Peyer's patch (tissue), 4 donors: ENCODE measurements around the gene JADE3.

Experiments
- POLR2A ChIP-seq, 2 donors: fragments of 450-650 bp; IDR thresholded peaks; one replicate each; pipeline ENCODE4 v1.5.1; 2017; ENCODE audit warnings: antibody characterized with exemption in 2 of 2, mild to moderate bottlenecking in 2 of 2, moderate library complexity in 2 of 2
- TF ChIP-seq, protein P1 (sequence below), 6 experiments: fragments of 450-650 bp in 4 of 6; fragments of 200-600 bp in 2 of 6; sonication (generic) in 1 of 6; IDR thresholded peaks; one replicate each; pipeline ENCODE4 v1.5.1; 2017 to 2019; ENCODE audit warnings: antibody characterized with exemption in 6 of 6, mild to moderate bottlenecking in 3 of 6, moderate library complexity in 1 of 6

DNA sequence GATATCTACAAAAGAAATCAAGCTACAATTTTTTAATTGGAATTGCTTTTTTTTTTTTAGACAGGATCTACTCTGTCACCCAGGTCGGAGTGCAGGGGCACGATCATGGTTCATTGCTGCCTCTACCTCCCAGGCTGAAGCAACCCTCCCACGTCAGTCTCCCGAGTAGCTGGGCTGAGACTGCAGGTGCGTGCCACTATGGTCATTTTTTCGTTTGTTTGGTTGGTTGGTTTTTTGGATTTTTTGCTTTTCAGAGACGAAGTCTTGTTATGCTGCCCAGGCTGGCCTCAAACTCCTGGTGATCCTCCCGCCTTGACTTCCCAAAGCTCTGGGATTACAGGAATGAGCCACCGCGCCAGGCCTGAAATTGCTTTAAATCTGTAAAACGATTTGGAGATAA lies 181.6 kb downstream of the JADE3 start:
- TF ChIP-seq POLR2A (IDR thresholded peaks at IDR 0.05): no peak
- TF ChIP-seq, protein P1, sequence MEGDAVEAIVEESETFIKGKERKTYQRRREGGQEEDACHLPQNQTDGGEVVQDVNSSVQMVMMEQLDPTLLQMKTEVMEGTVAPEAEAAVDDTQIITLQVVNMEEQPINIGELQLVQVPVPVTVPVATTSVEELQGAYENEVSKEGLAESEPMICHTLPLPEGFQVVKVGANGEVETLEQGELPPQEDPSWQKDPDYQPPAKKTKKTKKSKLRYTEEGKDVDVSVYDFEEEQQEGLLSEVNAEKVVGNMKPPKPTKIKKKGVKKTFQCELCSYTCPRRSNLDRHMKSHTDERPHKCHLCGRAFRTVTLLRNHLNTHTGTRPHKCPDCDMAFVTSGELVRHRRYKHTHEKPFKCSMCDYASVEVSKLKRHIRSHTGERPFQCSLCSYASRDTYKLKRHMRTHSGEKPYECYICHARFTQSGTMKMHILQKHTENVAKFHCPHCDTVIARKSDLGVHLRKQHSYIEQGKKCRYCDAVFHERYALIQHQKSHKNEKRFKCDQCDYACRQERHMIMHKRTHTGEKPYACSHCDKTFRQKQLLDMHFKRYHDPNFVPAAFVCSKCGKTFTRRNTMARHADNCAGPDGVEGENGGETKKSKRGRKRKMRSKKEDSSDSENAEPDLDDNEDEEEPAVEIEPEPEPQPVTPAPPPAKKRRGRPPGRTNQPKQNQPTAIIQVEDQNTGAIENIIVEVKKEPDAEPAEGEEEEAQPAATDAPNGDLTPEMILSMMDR (IDR thresholded peaks at IDR 0.05): no peak
